Stimulated activated memory B cell treated with anti-CD40 and anti-IgM and Interleukin-4, amounts not matched to agents 10 μg/mL and 1 μg/mL and 100 μg/mL, for 72 hours (primary cell): ENCODE results near the gene PPP2CA.

ENCODE experiments used
- ATAC-seq: fragments of 150-1000 bp; cut with Tn5 transposase; 2 replicates; pipeline ENCODE4 v1.10.0; 2021
- H3K27ac Mint-ChIP-seq: one replicate; pipeline ENCODE4 v1.8.0; 2022; ENCODE audit warnings: mild to moderate bottlenecking, mixed read lengths
- H3K27me3 Mint-ChIP-seq: one replicate; pipeline ENCODE4 v1.8.0; 2022; ENCODE audit warnings: mixed read lengths
- H3K36me3 Mint-ChIP-seq: one replicate; pipeline ENCODE4 v1.8.0; 2022; ENCODE audit warnings: mixed read lengths
- H3K4me1 Mint-ChIP-seq: one replicate; pipeline ENCODE4 v1.8.0; 2022; ENCODE audit warnings: mixed read lengths
- H3K4me3 Mint-ChIP-seq: one replicate; pipeline ENCODE4 v1.8.0; 2022; ENCODE audit warnings: mild to moderate bottlenecking, moderate library complexity, mixed read lengths
- H3K9me3 Mint-ChIP-seq: one replicate; pipeline ENCODE4 v1.8.0; 2022; ENCODE audit warnings: mixed read lengths

PPP2CA gene

GRCh38 chr5:134184155-134185135 is 41.4 kb downstream of the PPP2CA start:
- no peaks in the 10 kb centered on the region for H3K36me3 Mint-ChIP-seq
- H3K9me3 Mint-ChIP-seq, result no peaks in the 10 kb centered on the region
- peak; percentile 92 for ATAC-seq
- H3K4me3 Mint-ChIP-seq, result no peak overlapping the region
- no peak overlapping the region for H3K27ac Mint-ChIP-seq
- no peaks in the 10 kb centered on the region for H3K27me3 Mint-ChIP-seq
- peaks cover 7% of the 10 kb centered on the region for H3K4me1 Mint-ChIP-seq

- Mint-ChIP-seq H3K9me3 (no peaks in the 10 kb centered on the region), H3K4me3 (no peak overlapping the region), H3K4me1 (peaks cover 6% of the 10 kb centered on the region), H3K27me3 (no peaks in the 10 kb centered on the region), H3K36me3 (no peaks in the 10 kb centered on the region), H3K27ac (no peak overlapping the region)
- ATAC-seq, result no peak
Observed at GRCh38 chr5:134183481-134183880, 42.4 kb downstream of the PPP2CA start.

GRCh38 chr5:134178096-134178419 is 47.8 kb downstream of the PPP2CA start:
- no peak for ATAC-seq
- Mint-ChIP-seq H3K9me3 (no peaks in the 10 kb centered on the region), H3K27ac (peak overlapping the region; percentile 98), H3K4me3 (peak overlapping the region; percentile 92), H3K27me3 (no peaks in the 10 kb centered on the region), H3K36me3 (peaks cover 5% of the 10 kb centered on the region), H3K4me1 (peaks cover 26% of the 10 kb centered on the region)

- H3K4me1 Mint-ChIP-seq, result peaks cover 27% of the 10 kb centered on the region
- H3K27me3 Mint-ChIP-seq, result no peaks in the 10 kb centered on the region
- no peaks in the 10 kb centered on the region for H3K9me3 Mint-ChIP-seq
- peak; percentile 55 for ATAC-seq
- peaks cover 9% of the 10 kb centered on the region for H3K36me3 Mint-ChIP-seq
- peak overlapping the region; percentile 92 for H3K4me3 Mint-ChIP-seq
- H3K27ac Mint-ChIP-seq, result peak overlapping the region; percentile 98
Observed at GRCh38 chr5:134177369-134178095, 48.3 kb downstream of the PPP2CA start.

GRCh38 chr5:134176511-134177368 is 49.1 kb downstream of the PPP2CA start, which contains the start of gene SKP1:
SKP1 (minus strand) TSS chr5:134176950; CDS start chr5:134174022, 2,928 bp downstream.
- peaks cover 16% of the 10 kb centered on the region for H3K36me3 Mint-ChIP-seq
- peak within 1 kb of the TSS; percentile 92 for H3K4me3 Mint-ChIP-seq
- H3K9me3 Mint-ChIP-seq, result no peaks in the 10 kb centered on the region
- peaks cover 33% of the 10 kb centered on the region for H3K4me1 Mint-ChIP-seq
- peak; percentile 95 for ATAC-seq
- H3K27me3 Mint-ChIP-seq, result no peaks in the 10 kb centered on the region
- peak within 1 kb of the TSS; percentile 98 for H3K27ac Mint-ChIP-seq

GRCh38 chr5:134175921-134176510 is 49.9 kb downstream of the PPP2CA start:
- Mint-ChIP-seq H3K36me3 (peaks cover 23% of the 10 kb centered on the region), H3K4me3 (peak overlapping the region; percentile 92), H3K27ac (peak overlapping the region; percentile 98), H3K4me1 (peaks cover 39% of the 10 kb centered on the region), H3K9me3 (no peaks in the 10 kb centered on the region), H3K27me3 (no peaks in the 10 kb centered on the region)
- ATAC-seq, result peak; percentile 40

GRCh38 chr5:134174841-134175839 is 50.7 kb downstream of the PPP2CA start:
- Mint-ChIP-seq H3K27ac (peak overlapping the region; percentile 98), H3K36me3 (peaks cover 24% of the 10 kb centered on the region), H3K27me3 (no peaks in the 10 kb centered on the region), H3K4me1 (peaks cover 40% of the 10 kb centered on the region), H3K4me3 (peak overlapping the region; percentile 92), H3K9me3 (no peaks in the 10 kb centered on the region)
- no peak for ATAC-seq

GRCh38 chr5:134171972-134172371 is 53.9 kb downstream of the PPP2CA start:
- no peaks in the 10 kb centered on the region for H3K9me3 Mint-ChIP-seq
- peaks cover 47% of the 10 kb centered on the region for H3K4me1 Mint-ChIP-seq
- no peak for ATAC-seq
- H3K4me3 Mint-ChIP-seq, result no peak overlapping the region
- no peaks in the 10 kb centered on the region for H3K27me3 Mint-ChIP-seq
- peaks cover 42% of the 10 kb centered on the region for H3K36me3 Mint-ChIP-seq
- no peak overlapping the region for H3K27ac Mint-ChIP-seq

GRCh38 chr5:134162592-134162991 is 63.3 kb downstream of the PPP2CA start:
- H3K4me3 Mint-ChIP-seq, result no peak overlapping the region
- no peaks in the 10 kb centered on the region for H3K27me3 Mint-ChIP-seq
- no peaks in the 10 kb centered on the region for H3K9me3 Mint-ChIP-seq
- H3K27ac Mint-ChIP-seq, result no peak overlapping the region
- H3K36me3 Mint-ChIP-seq, result peaks cover 68% of the 10 kb centered on the region
- peaks cover 17% of the 10 kb centered on the region for H3K4me1 Mint-ChIP-seq
- ATAC-seq, result no peak

- H3K4me3 Mint-ChIP-seq, result no peak overlapping the region
- H3K4me1 Mint-ChIP-seq, result peaks cover 14% of the 10 kb centered on the region
- no peaks in the 10 kb centered on the region for H3K27me3 Mint-ChIP-seq
- H3K9me3 Mint-ChIP-seq, result no peaks in the 10 kb centered on the region
- no peak overlapping the region for H3K27ac Mint-ChIP-seq
- H3K36me3 Mint-ChIP-seq, result peaks cover 62% of the 10 kb centered on the region
- ATAC-seq, result no peak
Observed at GRCh38 chr5:134161513-134162395, 64.1 kb downstream of the PPP2CA start.

- Mint-ChIP-seq H3K27ac (no peak overlapping the region), H3K4me1 (peaks cover 6% of the 10 kb centered on the region), H3K36me3 (peaks cover 53% of the 10 kb centered on the region), H3K4me3 (no peak overlapping the region), H3K9me3 (no peaks in the 10 kb centered on the region), H3K27me3 (no peaks in the 10 kb centered on the region)
- no peak for ATAC-seq
Observed at GRCh38 chr5:134153657-134154056, 72.2 kb downstream of the PPP2CA start.

- Mint-ChIP-seq H3K4me3 (no peak overlapping the region), H3K4me1 (peaks cover 6% of the 10 kb centered on the region), H3K36me3 (peaks cover 49% of the 10 kb centered on the region), H3K27ac (no peak overlapping the region), H3K27me3 (no peaks in the 10 kb centered on the region), H3K9me3 (no peaks in the 10 kb centered on the region)
- no peak for ATAC-seq
Observed at GRCh38 chr5:134153241-134153640, 72.6 kb downstream of the PPP2CA start.
